ENCODE data around the gene BTBD17.
"Not testable (repeated sequence)": the region's sequence is repeated elsewhere in the genome, so short reads cannot be mapped to it uniquely, and the experiment has no call there.

Gene BTBD17

GRCh38 chr17:74361230-74362068 lies at the start of gene BTBD17:
TSS of gene BTBD17 (minus strand) at chr17:74361868. CDS start at chr17:74361819, 49 bp downstream.
- DNase-seq, result peak; percentile 66

GRCh38 chr17:74410001-74410443 lies 48.4 kb upstream of the BTBD17 start:
- DNase-seq, result no peak

GRCh38 chr17:74408815-74409214 lies 47.1 kb upstream of the BTBD17 start:
- no peak for DNase-seq

- no peak for DNase-seq
Measured at GRCh38 chr17:74408262-74408661, 46.6 kb upstream of the BTBD17 start.

GRCh38 chr17:74407384-74407783 lies 45.7 kb upstream of the BTBD17 start:
- DNase-seq, result no peak

- DNase-seq, result not testable (repeated sequence)
Measured at GRCh38 chr17:74405311-74405710, 43.6 kb upstream of the BTBD17 start.

GRCh38 chr17:74404789-74405188 lies 43.1 kb upstream of the BTBD17 start:
- no peak for DNase-seq

- DNase-seq, result no peak
Measured at GRCh38 chr17:74404218-74404617, 42.5 kb upstream of the BTBD17 start.

GRCh38 chr17:74403512-74404137 lies 42.0 kb upstream of the BTBD17 start:
- no peak for DNase-seq

- no peak for DNase-seq
Measured at GRCh38 chr17:74402048-74402447, 40.4 kb upstream of the BTBD17 start.

- DNase-seq, result no peak
Measured at GRCh38 chr17:74396567-74396966, 34.9 kb upstream of the BTBD17 start.

- DNase-seq, result peak; percentile 15
Measured at GRCh38 chr17:74394977-74395376, 33.3 kb upstream of the BTBD17 start.

GRCh38 chr17:74394275-74394950 lies 32.7 kb upstream of the BTBD17 start:
- peak; percentile 15 for DNase-seq

GRCh38 chr17:74393346-74393942 lies 31.8 kb upstream of the BTBD17 start:
- peak; percentile 43 for DNase-seq

GRCh38 chr17:74392848-74393247 lies 31.2 kb upstream of the BTBD17 start:
- DNase-seq, result peak; percentile 13

GRCh38 chr17:74391771-74392170 lies 30.1 kb upstream of the BTBD17 start:
- DNase-seq, result no peak

GRCh38 chr17:74390680-74391653 lies 29.3 kb upstream of the BTBD17 start:
- DNase-seq, result peak; percentile 3

- no peak for DNase-seq
Measured at GRCh38 chr17:74389937-74390679, 28.4 kb upstream of the BTBD17 start.

GRCh38 chr17:74389084-74389753 lies 27.6 kb upstream of the BTBD17 start:
- DNase-seq, result peak; percentile 7

- DNase-seq, result peak; percentile 11
Measured at GRCh38 chr17:74387365-74388218, 25.9 kb upstream of the BTBD17 start.

All from right hindlimb (tissue), 1 donor.